Esophagus muscularis mucosa (tissue), 4 donors: ENCODE data around the gene LYZL1. TPM values are rescaled to one million over a fixed set of nuclear protein-coding genes. Genes with fewer than 3 reads are reported as not detected.

ENCODE experiments used
- DNase-seq: peaks from one replicate; pipeline ENCODE4 v3.0.0-alpha.2; 2017; ENCODE audit errors: extremely low spot score
- H3K27ac ChIP-seq, 4 donors: fragments of 200-600 bp; sonication (generic); replicated peaks in 1 of 4; 1 replicate in 3 of 4; 2 replicates in 1 of 4; pipeline ENCODE4 v1.5.1; 2016 to 2019; ENCODE audit warnings: mild to moderate bottlenecking in 1 of 4
- H3K27me3 ChIP-seq, 4 donors: fragments of 200-600 bp; sonication (generic); one replicate each; pipeline versions ENCODE4 v1.5.1 to v1.6.0; 2016 to 2019
- H3K36me3 ChIP-seq, 4 donors: fragments of 200-600 bp; sonication (generic); one replicate each; pipeline ENCODE4 v1.5.1; 2016 to 2019
- H3K4me1 ChIP-seq, 4 donors: fragments of 200-600 bp; sonication (generic); one replicate each; pipeline ENCODE4 v1.5.1; 2016 to 2019
- H3K4me3 ChIP-seq, 4 donors: fragments of 200-600 bp; sonication (generic); 1 replicate in 2 of 4; 2 replicates in 2 of 4; pipeline ENCODE4 v1.5.1; 2016 to 2019; ENCODE audit warnings: mild to moderate bottlenecking in 4 of 4, moderate library complexity in 1 of 4
- H3K9me3 ChIP-seq, 4 donors: fragments of 200-600 bp; sonication (generic); 1 replicate in 3 of 4; 2 replicates in 1 of 4; pipeline ENCODE4 v1.5.1; 2016 to 2019
- EP300 ChIP-seq: sonication (generic); formaldehyde crosslinking; IDR thresholded peaks from one replicate; pipeline ENCODE4 v1.6.1; 2017; ENCODE audit warnings: antibody characterized with exemption
- POLR2A ChIP-seq: fragments of 450-650 bp; IDR thresholded peaks from one replicate; pipeline ENCODE4 v1.6.1; 2017; ENCODE audit warnings: antibody characterized with exemption, moderate library complexity, mild to moderate bottlenecking, low read depth
- POLR2AphosphoS5 ChIP-seq, 2 donors: sonication (generic); formaldehyde crosslinking; IDR thresholded peaks; one replicate each; pipeline ENCODE4 v1.6.1; 2017; ENCODE audit warnings: antibody characterized with exemption in 2 of 2
- WGBS: methylation state at CpG from one replicate; pipeline ENCODE4 v1.1.5; 2018; 5-methylcytosine and 5-hydroxymethylcytosine counted together
- intact Hi-C: fragments of 100-400 bp; cut with DNase I; formaldehyde crosslinking; loops from one replicate; pipeline ENCODE4 v1.15.1; 2023
- total RNA-seq, 4 donors: library from RNA; depleted of rRNA; stranded (reverse); fragments of >200 nt; gene quantifications; one replicate each; pipeline versions ENCODE4 v1.1.0 to v1.2.1, GENCODE V29; 2016
- TF ChIP-seq, protein P1 (sequence below), 3 experiments: fragments of 200-600 bp in 2 of 3; fragments of 450-650 bp in 1 of 3; sonication (generic) in 2 of 3; IDR thresholded peaks; one replicate each; pipeline ENCODE4 v1.5.1; 2017 to 2019; ENCODE audit warnings: antibody characterized with exemption in 3 of 3, mild to moderate bottlenecking in 2 of 3, moderate library complexity in 1 of 3

LYZL1 gene
- total RNA-seq, 4 donors from 2014 or later = not detected

- 81% methylated on average over 6 of the region's 6 CpGs for WGBS
- no peak overlapping the region for H3K27ac ChIP-seq
- H3K9me3 ChIP-seq = no peaks in the 10 kb centered on the region
- H3K36me3 ChIP-seq = no peaks in the 10 kb centered on the region
- no peaks in the 10 kb centered on the region for H3K4me1 ChIP-seq
- intact Hi-C loops = no loop called here
- H3K4me3 ChIP-seq = no peak overlapping the region
- TF ChIP-seq, protein P1, sequence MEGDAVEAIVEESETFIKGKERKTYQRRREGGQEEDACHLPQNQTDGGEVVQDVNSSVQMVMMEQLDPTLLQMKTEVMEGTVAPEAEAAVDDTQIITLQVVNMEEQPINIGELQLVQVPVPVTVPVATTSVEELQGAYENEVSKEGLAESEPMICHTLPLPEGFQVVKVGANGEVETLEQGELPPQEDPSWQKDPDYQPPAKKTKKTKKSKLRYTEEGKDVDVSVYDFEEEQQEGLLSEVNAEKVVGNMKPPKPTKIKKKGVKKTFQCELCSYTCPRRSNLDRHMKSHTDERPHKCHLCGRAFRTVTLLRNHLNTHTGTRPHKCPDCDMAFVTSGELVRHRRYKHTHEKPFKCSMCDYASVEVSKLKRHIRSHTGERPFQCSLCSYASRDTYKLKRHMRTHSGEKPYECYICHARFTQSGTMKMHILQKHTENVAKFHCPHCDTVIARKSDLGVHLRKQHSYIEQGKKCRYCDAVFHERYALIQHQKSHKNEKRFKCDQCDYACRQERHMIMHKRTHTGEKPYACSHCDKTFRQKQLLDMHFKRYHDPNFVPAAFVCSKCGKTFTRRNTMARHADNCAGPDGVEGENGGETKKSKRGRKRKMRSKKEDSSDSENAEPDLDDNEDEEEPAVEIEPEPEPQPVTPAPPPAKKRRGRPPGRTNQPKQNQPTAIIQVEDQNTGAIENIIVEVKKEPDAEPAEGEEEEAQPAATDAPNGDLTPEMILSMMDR (IDR thresholded peaks at IDR 0.05) = no peak
- no peak for TF ChIP-seq POLR2AphosphoS5 (IDR thresholded peaks at IDR 0.05)
- TF ChIP-seq POLR2A = no peak
- TF ChIP-seq EP300 = no peak
- H3K27me3 ChIP-seq = peaks cover 0 to 3% (median 0%) of the 10 kb centered on the region in 4 donors
- peak; percentile 66 for DNase-seq
These were observed 12.5 kb upstream of the LYZL1 start for GRCh38 chr10:29276251-29276850.

GRCh38 chr10:29277296-29277695, 11.6 kb upstream of the LYZL1 start:
- H3K27me3 ChIP-seq = peaks cover 0 to 3% (median 0%) of the 10 kb centered on the region in 4 donors
- H3K4me3 ChIP-seq = no peak overlapping the region
- intact Hi-C loops = no loop called here
- no peaks in the 10 kb centered on the region for H3K4me1 ChIP-seq
- TF ChIP-seq, protein P1 (IDR thresholded peaks at IDR 0.05) = no peak
- TF ChIP-seq EP300 (no peak), POLR2AphosphoS5 (IDR thresholded peaks at IDR 0.05) (no peak), POLR2A (no peak)
- H3K27ac ChIP-seq = no peak overlapping the region
- 91% methylated on average over 4 of the region's 4 CpGs for WGBS
- H3K9me3 ChIP-seq = no peaks in the 10 kb centered on the region
- H3K36me3 ChIP-seq = no peaks in the 10 kb centered on the region
- peak; percentile 50 for DNase-seq

- Histone ChIP-seq H3K9me3 (no peaks in the 10 kb centered on the region), H3K27ac (no peak overlapping the region), H3K27me3 (peaks cover 0 to 3% (median 0%) of the 10 kb centered on the region in 4 donors), H3K4me1 (no peaks in the 10 kb centered on the region), H3K36me3 (no peaks in the 10 kb centered on the region), H3K4me3 (no peak overlapping the region)
- intact Hi-C loops = no loop called here
- 74% methylated on average over 12 of the region's 12 CpGs for WGBS
- TF ChIP-seq, protein P1 (IDR thresholded peaks at IDR 0.05) = no peak
- no peak for TF ChIP-seq POLR2AphosphoS5 (IDR thresholded peaks at IDR 0.05)
- no peak for TF ChIP-seq EP300
- TF ChIP-seq POLR2A = no peak
- DNase-seq = no peak
These were observed 8.9 kb upstream of the LYZL1 start for GRCh38 chr10:29279779-29280487.

DNA sequence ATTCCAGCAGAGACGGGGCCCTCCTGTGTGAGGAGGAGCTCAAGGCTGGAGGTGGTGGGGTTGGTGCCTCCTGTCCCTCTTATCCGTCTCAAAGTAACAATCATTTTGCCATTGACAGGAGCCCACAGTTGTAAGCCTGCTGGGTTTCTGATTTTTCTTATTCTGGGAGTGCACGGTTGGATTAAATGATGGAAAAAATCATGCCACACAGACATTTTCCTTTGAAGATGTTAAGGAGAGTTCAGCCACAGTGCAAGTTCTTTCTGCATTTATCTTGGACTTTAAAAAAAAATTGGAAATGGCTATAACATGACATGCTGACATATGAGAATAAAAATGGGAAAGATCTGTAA, 8.4 kb upstream of the LYZL1 start:
- Histone ChIP-seq H3K4me1 (no peaks in the 10 kb centered on the region), H3K36me3 (no peaks in the 10 kb centered on the region), H3K4me3 (no peak overlapping the region), H3K9me3 (no peaks in the 10 kb centered on the region), H3K27me3 (peaks cover 0 to 3% (median 0%) of the 10 kb centered on the region in 4 donors), H3K27ac (no peak overlapping the region)
- 68% methylated on average over 2 of the region's 3 CpGs for WGBS
- intact Hi-C loops = no loop called here
- DNase-seq = peak; percentile 64
- TF ChIP-seq EP300 (no peak), POLR2A (no peak), POLR2AphosphoS5 (IDR thresholded peaks at IDR 0.05) (no peak)
- TF ChIP-seq, protein P1 (IDR thresholded peaks at IDR 0.05) = no peak
